Measurements from ENCODE around the gene RBM28.

Gene RBM28

GRCh38 chr7:128361411-128362379, 18.0 kb upstream of the RBM28 start, which contains the start of gene PRRT4 (continued):
- TF ChIP-seq ZNF132 (tag by site-specific recombination; IDR thresholded peaks at IDR 0.05; ENCODE audit: borderline replicate concordance) (no peak), ZSCAN16 (tag by site-specific recombination; IDR thresholded peaks at IDR 0.05) (no peak), ZFP69B (tag by site-specific recombination; IDR thresholded peaks at IDR 0.05) (no peak), KLF8 (tag by site-specific recombination; IDR thresholded peaks at IDR 0.05) (peak; percentile 54; the same call in 1 of the 2 replicates), ZNF707 (tag by site-specific recombination; IDR thresholded peaks at IDR 0.05) (no peak), ZNF174 (tag by site-specific recombination; IDR thresholded peaks at IDR 0.05) (no peak), ZNF2 (tag by site-specific recombination; IDR thresholded peaks at IDR 0.05) (peak; percentile 82), ZNF600 (tag by site-specific recombination; IDR thresholded peaks at IDR 0.05) (peak; percentile 48), ZNF518A (tag by site-specific recombination; conservative IDR thresholded peaks at IDR 0.05; ENCODE audit: low read depth) (no peak), ZXDB (tag by site-specific recombination; IDR thresholded peaks at IDR 0.05) (no peak), ZNF202 (tag by site-specific recombination; IDR thresholded peaks at IDR 0.05; ENCODE audit: borderline replicate concordance) (no peak), ZNF114 (tag by site-specific recombination; IDR thresholded peaks at IDR 0.05) (no peak), SP7 (tag by site-specific recombination; IDR thresholded peaks at IDR 0.05) (peak; percentile 67), ZNF366 (tag by site-specific recombination; conservative IDR thresholded peaks at IDR 0.05) (no peak), ZNF416 (tag by site-specific recombination; IDR thresholded peaks at IDR 0.05) (no peak), SP3 (tag by site-specific recombination; IDR thresholded peaks at IDR 0.05) (peak; percentile 27; the same call in 1 of the 2 replicates), ZNF610 (tag by site-specific recombination; IDR thresholded peaks at IDR 0.05; ENCODE audit: borderline replicate concordance) (no peak), ZBTB48 (tag by site-specific recombination; IDR thresholded peaks at IDR 0.05) (no peak), SCRT1 (tag by site-specific recombination; IDR thresholded peaks at IDR 0.05; ENCODE audit: borderline replicate concordance) (peak; percentile 41; the same call in 1 of the 2 replicates), ZNF311 (tag by site-specific recombination; IDR thresholded peaks at IDR 0.05; ENCODE audit: borderline replicate concordance) (no peak), ZNF37A (tag by site-specific recombination; IDR thresholded peaks at IDR 0.05) (no peak), ZNF558 (tag by site-specific recombination; IDR thresholded peaks at IDR 0.05) (no peak), HIC1 (tag by site-specific recombination; IDR thresholded peaks at IDR 0.05) (peak; percentile 91), ZIC2 (tag by site-specific recombination; IDR thresholded peaks at IDR 0.05) (peak; percentile 99), PRDM10 (tag by site-specific recombination; IDR thresholded peaks at IDR 0.05) (no peak), ZNF792 (tag by site-specific recombination; IDR thresholded peaks at IDR 0.05) (no peak), TCF7L2 (IDR thresholded peaks at IDR 0.05; ENCODE audit: borderline replicate concordance, low read depth, low read length) (no peak), ZNF623 (tag by site-specific recombination; IDR thresholded peaks at IDR 0.05) (no peak), ELK4 (IDR thresholded peaks at IDR 0.05; ENCODE audit: borderline replicate concordance, low read depth, low read length) (no peak)

All from HEK293 (cell line).